ENCODE results near the gene FGFBP3.

FGFBP3 gene

GRCh38 chr10:91887272-91888076 is 21.8 kb downstream of the FGFBP3 start:
- Histone ChIP-seq H3K4me1 (ENCODE audit: insufficient read depth, low read length) (peaks cover 23% of the 10 kb centered on the region), H3K9me3 (ENCODE audit: control insufficient read depth, insufficient read depth, low read length) (no peaks in the 10 kb centered on the region), H3K36me3 (ENCODE audit: insufficient read depth, low read length) (no peaks in the 10 kb centered on the region), H3K9ac (ENCODE audit: low read depth, low read length) (peak overlapping the region; percentile 69)

DNA sequence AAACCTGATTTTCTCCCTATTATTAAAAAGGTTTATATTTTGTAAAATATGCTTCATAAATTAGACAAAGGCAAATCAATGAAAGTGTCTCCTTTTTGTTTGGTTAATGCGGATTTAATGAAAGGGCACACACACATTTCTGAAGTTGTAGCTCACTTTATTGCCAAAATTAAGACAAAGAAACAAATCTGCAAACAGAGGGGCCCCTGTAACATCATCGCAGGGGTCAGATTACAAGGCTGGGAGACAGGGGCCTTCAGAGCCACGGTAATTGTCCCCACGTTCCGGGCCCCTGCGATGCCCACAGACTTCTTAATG is 22.4 kb downstream of the FGFBP3 start:
- Histone ChIP-seq H3K36me3 (ENCODE audit: insufficient read depth, low read length) (no peaks in the 10 kb centered on the region), H3K9ac (ENCODE audit: low read depth, low read length) (peak overlapping the region; percentile 69), H3K9me3 (ENCODE audit: control insufficient read depth, insufficient read depth, low read length) (no peaks in the 10 kb centered on the region), H3K4me1 (ENCODE audit: insufficient read depth, low read length) (peaks cover 23% of the 10 kb centered on the region)

- Histone ChIP-seq H3K36me3 (ENCODE audit: insufficient read depth, low read length) (no peaks in the 10 kb centered on the region), H3K9ac (ENCODE audit: low read depth, low read length) (no peak overlapping the region), H3K4me1 (ENCODE audit: insufficient read depth, low read length) (peaks cover 23% of the 10 kb centered on the region), H3K9me3 (ENCODE audit: control insufficient read depth, insufficient read depth, low read length) (no peaks in the 10 kb centered on the region)
Measured at GRCh38 chr10:91885362-91886079, 23.8 kb downstream of the FGFBP3 start.

DNA sequence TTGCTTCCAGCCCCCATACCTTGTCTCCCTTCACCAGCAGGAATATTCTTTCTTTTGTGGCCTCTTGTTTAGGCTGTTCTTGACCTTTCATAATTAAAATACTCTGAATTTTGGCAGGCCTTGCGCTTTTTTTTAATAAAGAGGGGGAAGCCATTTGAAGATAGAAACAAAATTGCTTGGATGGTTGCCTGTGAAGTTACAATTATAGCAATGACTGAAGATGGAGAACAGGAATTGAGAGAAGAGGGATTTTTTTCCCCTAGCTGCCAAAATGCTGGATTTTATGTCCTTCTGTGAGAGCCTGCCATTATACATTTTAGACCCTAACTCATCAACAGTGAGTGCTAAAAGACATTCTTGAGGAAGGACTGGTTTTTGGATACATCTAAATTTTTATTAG is 24.8 kb downstream of the FGFBP3 start:
- Histone ChIP-seq H3K36me3 (ENCODE audit: insufficient read depth, low read length) (no peaks in the 10 kb centered on the region), H3K9me3 (ENCODE audit: control insufficient read depth, insufficient read depth, low read length) (no peaks in the 10 kb centered on the region), H3K4me1 (ENCODE audit: insufficient read depth, low read length) (peaks cover 29% of the 10 kb centered on the region), H3K9ac (ENCODE audit: low read depth, low read length) (0 out of 2 replicates have a peak overlapping the region, but pooled peaks have one; percentile 45)

GRCh38 chr10:91883549-91884444 is 25.5 kb downstream of the FGFBP3 start:
- no peaks in the 10 kb centered on the region for H3K36me3 ChIP-seq (ENCODE audit: insufficient read depth, low read length)
- H3K4me1 ChIP-seq (ENCODE audit: insufficient read depth, low read length): peaks cover 31% of the 10 kb centered on the region
- H3K9ac ChIP-seq (ENCODE audit: low read depth, low read length): peak overlapping the region; percentile 45

DNA sequence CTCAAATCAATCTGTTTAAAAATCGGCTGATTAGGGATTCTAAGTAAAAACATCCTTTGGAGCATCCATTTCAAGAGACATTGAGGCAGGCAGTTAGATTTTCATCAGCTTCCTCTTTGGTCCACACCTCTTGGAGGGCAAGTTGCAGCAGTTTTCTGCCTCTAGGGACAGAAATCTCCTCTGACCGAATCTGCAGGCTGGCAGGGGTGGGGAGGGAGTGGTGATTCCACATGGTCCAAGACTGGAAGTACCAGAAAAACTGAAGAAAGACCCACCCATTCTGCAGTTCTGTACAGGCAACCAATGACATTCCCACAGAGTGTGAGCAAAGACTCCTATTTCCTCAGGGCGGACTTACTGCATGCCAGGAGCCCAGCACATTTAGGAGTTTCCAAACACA is 29.0 kb downstream of the FGFBP3 start:
- Histone ChIP-seq H3K9ac (ENCODE audit: low read depth, low read length) (no peak overlapping the region), H3K36me3 (ENCODE audit: insufficient read depth, low read length) (no peaks in the 10 kb centered on the region), H3K4me1 (ENCODE audit: insufficient read depth, low read length) (peaks cover 30% of the 10 kb centered on the region), H3K9me3 (ENCODE audit: control insufficient read depth, insufficient read depth, low read length) (no peaks in the 10 kb centered on the region)

More at GRCh38 chr10:91883549-91884444, 25.5 kb downstream of the FGFBP3 start:
- no peaks in the 10 kb centered on the region for H3K9me3 ChIP-seq (ENCODE audit: control insufficient read depth, insufficient read depth, low read length)

DNA sequence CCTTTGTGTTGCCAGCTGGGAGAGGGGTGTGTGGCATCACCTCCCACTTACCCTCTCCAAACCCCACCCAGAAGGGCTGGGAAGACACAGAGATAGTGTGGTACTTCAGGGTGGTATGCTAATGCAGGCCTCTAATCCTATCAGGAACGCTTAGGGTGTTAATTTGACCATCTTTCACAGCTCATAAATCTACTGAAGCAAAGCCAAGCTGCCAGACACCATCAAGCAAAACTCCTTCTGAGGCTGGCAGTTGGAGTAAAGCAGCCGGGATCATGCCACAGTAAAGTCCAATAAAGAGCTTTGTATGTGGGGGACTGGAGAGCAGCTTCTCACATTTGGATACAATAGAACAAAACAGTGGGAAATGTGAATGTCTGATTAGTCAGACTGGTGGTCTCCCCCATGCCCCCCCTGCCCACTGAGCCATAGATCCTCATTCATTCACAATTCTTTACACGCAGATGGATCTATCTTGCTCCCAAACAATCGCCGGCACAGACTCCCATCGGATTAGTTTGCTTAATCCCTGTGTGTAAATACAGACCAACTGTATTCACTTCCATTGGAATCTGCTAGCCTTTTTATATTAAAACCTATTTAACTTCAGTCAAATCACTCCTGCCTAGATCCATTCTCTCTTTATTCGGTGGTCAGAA is 29.6 kb downstream of the FGFBP3 start:
- no peak overlapping the region for H3K9ac ChIP-seq (ENCODE audit: low read depth, low read length)
- no peaks in the 10 kb centered on the region for H3K9me3 ChIP-seq (ENCODE audit: control insufficient read depth, insufficient read depth, low read length)
- peaks cover 26% of the 10 kb centered on the region for H3K4me1 ChIP-seq (ENCODE audit: insufficient read depth, low read length)
- no peaks in the 10 kb centered on the region for H3K36me3 ChIP-seq (ENCODE audit: insufficient read depth, low read length)

DNA sequence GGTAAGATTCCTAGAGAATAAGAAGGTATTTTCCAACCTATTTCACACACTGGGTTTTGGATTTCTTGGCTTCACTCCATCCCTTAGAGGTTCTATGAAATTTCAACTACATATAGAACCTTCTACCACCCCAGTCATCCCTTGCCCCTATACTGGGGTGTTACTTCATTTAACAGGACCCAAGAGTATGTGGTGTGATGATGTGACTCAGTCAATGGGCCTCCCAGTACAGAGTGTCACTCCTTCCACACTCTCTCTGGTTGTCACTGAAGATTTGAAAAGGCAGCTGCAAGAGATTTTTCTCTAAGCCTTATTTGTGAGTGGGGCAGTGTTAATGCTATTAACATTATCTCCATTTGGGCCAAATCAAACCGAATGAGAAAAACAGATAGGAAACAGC is 33.5 kb downstream of the FGFBP3 start:
- Histone ChIP-seq H3K9ac (ENCODE audit: low read depth, low read length) (no peak overlapping the region), H3K36me3 (ENCODE audit: insufficient read depth, low read length) (no peaks in the 10 kb centered on the region), H3K4me1 (ENCODE audit: insufficient read depth, low read length) (peaks cover 11% of the 10 kb centered on the region; the same call in 1 of the 2 replicates), H3K9me3 (ENCODE audit: control insufficient read depth, insufficient read depth, low read length) (no peaks in the 10 kb centered on the region)

GRCh38 chr10:91875156-91875555 is 34.1 kb downstream of the FGFBP3 start:
- Histone ChIP-seq H3K9ac (ENCODE audit: low read depth, low read length) (no peak overlapping the region), H3K36me3 (ENCODE audit: insufficient read depth, low read length) (no peaks in the 10 kb centered on the region), H3K9me3 (ENCODE audit: control insufficient read depth, insufficient read depth, low read length) (no peaks in the 10 kb centered on the region), H3K4me1 (ENCODE audit: insufficient read depth, low read length) (peaks cover 9% of the 10 kb centered on the region; the same call in 1 of the 2 replicates)

GRCh38 chr10:91865562-91866081 is 43.7 kb downstream of the FGFBP3 start:
- no peak overlapping the region for H3K9ac ChIP-seq (ENCODE audit: low read depth, low read length)
- H3K4me1 ChIP-seq (ENCODE audit: insufficient read depth, low read length): peaks cover 11% of the 10 kb centered on the region; the same call in 1 of the 2 replicates
- H3K9me3 ChIP-seq (ENCODE audit: control insufficient read depth, insufficient read depth, low read length): no peaks in the 10 kb centered on the region
- H3K36me3 ChIP-seq (ENCODE audit: insufficient read depth, low read length): no peaks in the 10 kb centered on the region

DNA sequence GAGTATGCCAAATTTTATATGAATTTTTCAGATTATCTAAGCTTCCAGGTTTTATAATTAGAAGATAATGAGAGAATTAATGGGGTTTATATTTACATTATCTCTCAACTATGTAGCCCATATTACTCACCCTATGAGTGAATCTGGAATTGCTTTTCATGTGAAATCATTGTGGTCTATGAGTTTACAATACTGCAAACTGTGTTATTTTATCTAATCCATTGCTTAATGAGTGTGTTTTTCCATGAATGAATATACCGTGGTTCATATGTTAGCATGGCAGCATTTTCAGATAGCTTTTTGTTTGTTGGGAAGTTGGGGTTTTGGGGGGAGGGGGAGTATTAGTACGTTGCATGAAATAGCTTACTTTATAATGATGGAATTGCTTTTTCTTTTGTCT is 44.5 kb downstream of the FGFBP3 start:
- Histone ChIP-seq H3K9ac (ENCODE audit: low read depth, low read length) (no peak overlapping the region), H3K36me3 (ENCODE audit: insufficient read depth, low read length) (no peaks in the 10 kb centered on the region), H3K9me3 (ENCODE audit: control insufficient read depth, insufficient read depth, low read length) (no peaks in the 10 kb centered on the region), H3K4me1 (ENCODE audit: insufficient read depth, low read length) (peaks cover 11% of the 10 kb centered on the region; the same call in 1 of the 2 replicates)

DNA sequence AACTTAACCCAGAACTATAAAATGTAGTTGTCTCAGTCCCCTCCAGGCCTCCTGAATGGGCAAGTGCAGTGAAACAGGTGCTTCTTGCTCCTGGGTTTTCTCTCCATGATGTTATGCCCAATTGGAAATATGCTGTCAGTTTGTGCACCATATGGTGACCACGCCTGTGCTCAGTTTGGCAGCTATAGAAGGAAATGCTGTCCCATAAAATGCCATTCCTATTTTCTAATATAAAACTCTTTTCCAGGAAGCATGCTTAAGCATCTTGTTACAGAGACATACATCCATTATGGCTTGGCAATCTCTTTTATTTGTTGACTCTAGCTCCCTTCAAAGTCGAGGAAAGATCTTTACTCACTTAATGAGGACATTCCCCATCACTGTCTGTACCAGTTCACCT is 45.2 kb downstream of the FGFBP3 start:
- Histone ChIP-seq H3K36me3 (ENCODE audit: insufficient read depth, low read length) (no peaks in the 10 kb centered on the region), H3K9me3 (ENCODE audit: control insufficient read depth, insufficient read depth, low read length) (no peaks in the 10 kb centered on the region), H3K4me1 (ENCODE audit: insufficient read depth, low read length) (peaks cover 11% of the 10 kb centered on the region; the same call in 1 of the 2 replicates), H3K9ac (ENCODE audit: low read depth, low read length) (no peak overlapping the region)

- no peak overlapping the region for H3K9ac ChIP-seq (ENCODE audit: low read depth, low read length)
- H3K36me3 ChIP-seq (ENCODE audit: insufficient read depth, low read length): peaks cover 5% of the 10 kb centered on the region; the same call in 1 of the 2 replicates
- H3K9me3 ChIP-seq (ENCODE audit: control insufficient read depth, insufficient read depth, low read length): no peaks in the 10 kb centered on the region
- peaks cover under 1% of the 10 kb centered on the region; the same call in 1 of the 2 replicates for H3K4me1 ChIP-seq (ENCODE audit: insufficient read depth, low read length)
Measured at GRCh38 chr10:91860885-91861284, 48.4 kb downstream of the FGFBP3 start.
